ENCODE measurements around the gene KPTN. TPM values are rescaled to one million over a fixed set of nuclear protein-coding genes. Genes with fewer than 3 reads are reported as not detected.

The KPTN gene
- total RNA-seq, 4 donors from 2014 or later, result 3.9 to 7.2 (median 4.1) TPM

GRCh38 chr19:47436712-47437401 lies 47.2 kb downstream of the KPTN start:
- TF ChIP-seq, protein P1, sequence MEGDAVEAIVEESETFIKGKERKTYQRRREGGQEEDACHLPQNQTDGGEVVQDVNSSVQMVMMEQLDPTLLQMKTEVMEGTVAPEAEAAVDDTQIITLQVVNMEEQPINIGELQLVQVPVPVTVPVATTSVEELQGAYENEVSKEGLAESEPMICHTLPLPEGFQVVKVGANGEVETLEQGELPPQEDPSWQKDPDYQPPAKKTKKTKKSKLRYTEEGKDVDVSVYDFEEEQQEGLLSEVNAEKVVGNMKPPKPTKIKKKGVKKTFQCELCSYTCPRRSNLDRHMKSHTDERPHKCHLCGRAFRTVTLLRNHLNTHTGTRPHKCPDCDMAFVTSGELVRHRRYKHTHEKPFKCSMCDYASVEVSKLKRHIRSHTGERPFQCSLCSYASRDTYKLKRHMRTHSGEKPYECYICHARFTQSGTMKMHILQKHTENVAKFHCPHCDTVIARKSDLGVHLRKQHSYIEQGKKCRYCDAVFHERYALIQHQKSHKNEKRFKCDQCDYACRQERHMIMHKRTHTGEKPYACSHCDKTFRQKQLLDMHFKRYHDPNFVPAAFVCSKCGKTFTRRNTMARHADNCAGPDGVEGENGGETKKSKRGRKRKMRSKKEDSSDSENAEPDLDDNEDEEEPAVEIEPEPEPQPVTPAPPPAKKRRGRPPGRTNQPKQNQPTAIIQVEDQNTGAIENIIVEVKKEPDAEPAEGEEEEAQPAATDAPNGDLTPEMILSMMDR (IDR thresholded peaks at IDR 0.05; ENCODE audit: low read depth), result no peak

- TF ChIP-seq, protein P1 (IDR thresholded peaks at IDR 0.05; ENCODE audit: low read depth), result no peak
These were observed 48.1 kb downstream of the KPTN start for GRCh38 chr19:47435883-47436417.

- TF ChIP-seq, protein P1 (IDR thresholded peaks at IDR 0.05; ENCODE audit: low read depth), result no peak
These were observed 48.8 kb downstream of the KPTN start for GRCh38 chr19:47435196-47435595.

- TF ChIP-seq, protein P1 (IDR thresholded peaks at IDR 0.05; ENCODE audit: low read depth), result no peak
These were observed 49.9 kb downstream of the KPTN start for GRCh38 chr19:47434088-47434487.

DNA sequence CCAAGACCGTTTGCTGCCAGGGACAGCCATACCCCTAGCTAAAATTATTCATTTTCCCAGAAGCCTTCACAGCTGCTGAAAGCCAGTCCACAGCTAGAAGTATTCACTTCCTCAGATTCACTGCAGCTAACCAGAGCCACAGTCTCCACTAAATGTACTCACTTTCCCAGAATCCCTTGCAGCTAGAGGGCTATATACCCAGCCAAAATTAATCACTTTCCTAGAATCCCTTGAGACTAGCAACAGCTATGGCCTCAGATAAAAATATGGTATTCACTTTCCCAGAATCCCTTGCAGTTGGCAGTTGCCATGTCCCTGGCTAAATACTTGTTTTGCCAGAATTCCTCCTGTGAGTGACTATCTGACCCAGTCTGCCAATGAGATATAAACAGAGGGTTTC lies 50.9 kb downstream of the KPTN start:
- TF ChIP-seq, protein P1 (IDR thresholded peaks at IDR 0.05; ENCODE audit: low read depth), result no peak

DNA sequence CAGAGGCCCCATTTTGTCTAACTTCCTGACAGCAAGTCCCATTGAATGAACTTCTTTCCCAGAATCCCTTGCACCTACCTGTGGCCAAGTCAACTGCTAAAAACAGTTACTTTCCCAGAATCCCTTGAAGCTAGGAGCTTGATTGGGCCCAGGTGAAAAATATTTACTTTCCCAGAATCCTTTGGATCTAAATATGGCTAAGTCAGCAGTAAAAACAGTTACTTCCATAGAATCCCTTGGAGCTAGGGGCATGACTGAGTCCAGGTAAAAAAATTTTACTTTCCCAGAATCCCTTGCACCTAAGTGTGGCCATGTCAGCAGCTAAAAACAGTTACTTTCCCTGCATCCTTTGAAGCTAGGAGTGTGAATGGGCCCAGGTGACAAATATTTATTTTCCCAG lies 51.5 kb downstream of the KPTN start:
- TF ChIP-seq, protein P1 (IDR thresholded peaks at IDR 0.05; ENCODE audit: low read depth), result no peak

- TF ChIP-seq, protein P1 (IDR thresholded peaks at IDR 0.05; ENCODE audit: low read depth), result no peak
These were observed 51.9 kb downstream of the KPTN start for GRCh38 chr19:47432091-47432490.

All from subcutaneous adipose tissue (tissue), 4 donors.